AG04450 (cell line): ENCODE data around the gene TNIP3. TPM values are rescaled to one million over a fixed set of nuclear protein-coding genes. Genes with fewer than 3 reads are reported as not detected.

ENCODE experiments used
- CTCF ChIA-PET: fragments of 300-600, 350-600 bp; formaldehyde crosslinking; extraction: SDS; loops from one replicate; lab custom pipeline; 2022; ENCODE audit warnings: antibody characterized with exemption, inconsistent platforms; lab: Charles Lee
- POLR2A ChIA-PET: fragments of 350-600 bp; formaldehyde crosslinking; extraction: SDS; loops from one replicate; lab custom pipeline; 2021; ENCODE audit warnings: antibody characterized with exemption, inconsistent platforms; lab: Yijun Ruan, JAX
- DNase-seq: peaks from one replicate; pipeline ENCODE4 v3.0.0-alpha.2; 2011; ENCODE audit warnings: low read depth, low spot score
- H3K27ac ChIP-seq: one replicate; pipeline ENCODE4 v1.5.1; 2012; ENCODE audit warnings: low read depth, low read length, control low read depth
- H3K27me3 ChIP-seq: one replicate; pipeline ENCODE4 v1.6.0; 2012; ENCODE audit warnings: low read length; ENCODE audit not compliant: control insufficient read depth, insufficient read depth
- H3K4me3 ChIP-seq: 2 replicates; pipeline ENCODE4 v1.5.1; 2011; ENCODE audit warnings: mild to moderate bottlenecking, low read depth, low read length, control low read depth
- H3K9me3 ChIP-seq: 2 replicates; pipeline ENCODE4 v1.5.1; 2012; ENCODE audit warnings: low read length; ENCODE audit not compliant: control insufficient read depth, insufficient read depth
- polyA plus RNA-seq: library from polyadenylated mRNA; depleted of rRNA; stranded (reverse); fragments of >200 nt; gene quantifications from 2 replicates; pipeline ENCODE4 v1.2.3, GENCODE V29; 2011
- TF ChIP-seq, protein P1 (sequence below): IDR thresholded peaks from 2 replicates; pipeline ENCODE4 v1.5.1; 2011; ENCODE audit warnings: low read depth, low read length, control low read depth, inconsistent platforms

Gene TNIP3
- polyA plus RNA-seq, 1 experiment, result 0.51 TPM

DNA sequence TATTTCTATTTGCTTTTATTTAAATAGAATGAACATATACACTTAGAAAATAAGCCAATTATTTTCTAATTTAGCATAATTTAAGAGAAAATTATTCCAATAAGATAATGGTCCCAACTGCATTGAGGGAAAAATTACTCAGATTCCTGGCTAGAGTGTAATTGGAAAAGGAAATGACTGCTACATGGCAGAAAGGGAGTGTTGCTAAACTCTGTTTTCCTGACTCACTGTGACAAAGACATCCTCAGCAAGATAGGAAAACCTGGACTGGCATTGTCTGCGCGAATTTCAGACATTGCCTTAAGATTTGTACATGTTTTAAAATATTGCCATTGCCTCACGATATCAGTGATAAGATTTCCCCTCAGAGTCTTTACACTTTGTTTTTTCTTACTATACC, 8.2 kb downstream of the TNIP3 start:
- peak; percentile 54 for DNase-seq
- ChIA-PET CTCF (interaction anchor here (4.7 kb wide), 1 partner anchor 37 kb away, joined by 28 read pairs; no protein-coding TSS in a partner anchor), POLR2A (no interaction called here)
- no peaks in the 10 kb centered on the region for H3K9me3 ChIP-seq
- H3K4me3 ChIP-seq, result peak overlapping the region; percentile 59
- H3K27me3 ChIP-seq, result no peaks in the 10 kb centered on the region
- H3K27ac ChIP-seq, result no peak overlapping the region
- TF ChIP-seq, protein P1, sequence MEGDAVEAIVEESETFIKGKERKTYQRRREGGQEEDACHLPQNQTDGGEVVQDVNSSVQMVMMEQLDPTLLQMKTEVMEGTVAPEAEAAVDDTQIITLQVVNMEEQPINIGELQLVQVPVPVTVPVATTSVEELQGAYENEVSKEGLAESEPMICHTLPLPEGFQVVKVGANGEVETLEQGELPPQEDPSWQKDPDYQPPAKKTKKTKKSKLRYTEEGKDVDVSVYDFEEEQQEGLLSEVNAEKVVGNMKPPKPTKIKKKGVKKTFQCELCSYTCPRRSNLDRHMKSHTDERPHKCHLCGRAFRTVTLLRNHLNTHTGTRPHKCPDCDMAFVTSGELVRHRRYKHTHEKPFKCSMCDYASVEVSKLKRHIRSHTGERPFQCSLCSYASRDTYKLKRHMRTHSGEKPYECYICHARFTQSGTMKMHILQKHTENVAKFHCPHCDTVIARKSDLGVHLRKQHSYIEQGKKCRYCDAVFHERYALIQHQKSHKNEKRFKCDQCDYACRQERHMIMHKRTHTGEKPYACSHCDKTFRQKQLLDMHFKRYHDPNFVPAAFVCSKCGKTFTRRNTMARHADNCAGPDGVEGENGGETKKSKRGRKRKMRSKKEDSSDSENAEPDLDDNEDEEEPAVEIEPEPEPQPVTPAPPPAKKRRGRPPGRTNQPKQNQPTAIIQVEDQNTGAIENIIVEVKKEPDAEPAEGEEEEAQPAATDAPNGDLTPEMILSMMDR, result no peak

DNA sequence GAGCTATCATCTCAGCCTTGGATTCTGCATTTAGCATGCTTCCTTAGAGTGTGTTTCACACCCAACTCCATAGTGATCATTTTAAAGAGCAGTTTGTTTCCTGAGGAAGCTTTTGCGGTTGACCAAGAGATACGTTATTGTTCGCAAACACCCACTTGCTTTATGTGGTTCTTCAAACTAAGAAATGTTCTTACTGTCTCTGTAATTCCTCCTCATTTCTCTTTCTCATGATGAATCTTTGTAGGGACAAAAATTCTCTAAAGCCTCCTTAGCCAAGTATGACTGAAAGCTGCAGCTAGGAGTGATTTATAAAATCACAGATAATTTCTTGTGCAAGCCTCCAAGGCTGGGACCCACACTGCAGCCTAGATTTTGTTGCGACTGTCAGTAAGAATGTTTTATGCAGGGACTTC, 10.0 kb downstream of the TNIP3 start:
- ChIA-PET CTCF (no interaction called here), POLR2A (no interaction called here)
- H3K27me3 ChIP-seq, result no peaks in the 10 kb centered on the region
- no peak overlapping the region for H3K4me3 ChIP-seq
- no peak for DNase-seq
- H3K9me3 ChIP-seq, result no peaks in the 10 kb centered on the region
- H3K27ac ChIP-seq, result no peak overlapping the region
- TF ChIP-seq, protein P1, result no peak

DNA sequence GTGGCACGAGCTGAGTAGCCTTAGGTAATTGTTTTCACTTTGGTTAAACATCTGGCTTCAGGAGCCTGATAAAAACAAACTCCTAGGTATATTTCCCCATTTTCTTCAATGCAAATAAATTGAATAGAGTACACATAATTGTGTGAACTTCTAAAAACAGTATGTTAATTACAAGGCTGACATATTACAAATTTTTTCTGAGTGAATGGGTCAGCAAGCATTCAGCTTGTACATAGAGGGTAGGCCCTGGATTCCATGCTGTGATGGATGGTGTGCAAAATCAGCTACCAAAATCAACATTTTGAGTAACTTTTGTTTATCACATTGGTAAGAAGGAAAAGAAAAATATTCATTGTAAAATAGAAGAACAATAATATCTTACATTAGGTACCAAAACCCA, 12.2 kb downstream of the TNIP3 start:
- DNase-seq, result no peak
- no peak overlapping the region for H3K27ac ChIP-seq
- H3K9me3 ChIP-seq, result no peaks in the 10 kb centered on the region
- TF ChIP-seq, protein P1, result no peak
- no peak overlapping the region for H3K4me3 ChIP-seq
- CTCF ChIA-PET, result interaction anchor here (1.0 to 1.2 kb wide), 3 partner anchors 40 to 119 kb away, joined by 3 read pairs; no protein-coding TSS in a partner anchor
- no peaks in the 10 kb centered on the region for H3K27me3 ChIP-seq
- POLR2A ChIA-PET, result no interaction called here

DNA sequence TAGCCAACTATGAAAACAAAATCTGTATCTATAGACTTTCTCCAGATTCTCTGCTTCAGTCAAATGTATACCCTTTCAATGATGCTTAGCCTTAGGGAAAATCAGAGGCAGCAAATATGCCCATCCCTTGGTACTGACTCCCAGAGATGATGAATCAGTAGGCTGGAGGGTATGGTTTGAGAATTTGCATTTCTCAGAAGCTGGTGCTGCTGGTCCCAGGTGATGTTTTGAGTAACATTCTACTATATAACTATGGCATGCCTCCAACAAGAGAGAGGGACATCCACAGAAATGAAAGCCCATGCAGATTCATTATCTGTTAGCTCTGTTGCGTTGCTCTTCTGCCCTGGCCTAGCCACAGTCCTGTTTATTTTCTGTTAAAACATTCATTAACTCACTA, 13.6 kb downstream of the TNIP3 start:
- Histone ChIP-seq H3K9me3 (no peaks in the 10 kb centered on the region), H3K27me3 (no peaks in the 10 kb centered on the region), H3K27ac (no peak overlapping the region), H3K4me3 (no peak overlapping the region)
- CTCF ChIA-PET, result no interaction called here
- DNase-seq, result no peak
- TF ChIP-seq, protein P1, result no peak
- POLR2A ChIA-PET, result no interaction called here

DNA sequence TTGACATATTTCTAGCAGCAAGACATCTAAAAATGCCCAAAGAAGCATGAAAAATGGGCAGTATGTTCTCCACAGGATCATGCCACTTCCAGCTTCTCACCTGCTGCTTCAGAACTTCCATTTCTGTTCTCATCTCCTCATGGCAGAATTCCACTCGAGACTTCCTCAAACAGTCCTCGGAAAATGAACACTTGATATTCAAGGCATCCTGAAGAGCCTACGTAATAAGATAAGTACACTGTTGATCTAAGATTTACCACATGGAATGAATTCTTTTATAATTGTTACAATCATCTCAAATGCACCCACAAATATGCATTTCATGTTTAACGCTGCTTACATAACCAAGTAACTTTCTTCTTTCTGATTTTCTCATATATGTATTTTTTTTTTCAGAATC, 14.1 kb downstream of the TNIP3 start:
- Histone ChIP-seq H3K9me3 (no peaks in the 10 kb centered on the region), H3K27ac (no peak overlapping the region), H3K27me3 (no peaks in the 10 kb centered on the region), H3K4me3 (no peak overlapping the region)
- CTCF ChIA-PET, result no interaction called here
- TF ChIP-seq, protein P1, result no peak
- no peak for DNase-seq
- POLR2A ChIA-PET, result no interaction called here
